ENCODE measurements around the gene SH3BP1. TPM values are rescaled to one million over a fixed set of nuclear protein-coding genes. Genes with fewer than 3 reads are reported as not detected.
A peak's percentile ranks its signal among the peaks of the same experiment; 100 is the strongest.

The SH3BP1 gene
- total and polyA plus RNA-seq, 9 of the 15 experiments (the other 6 are each of a cell fraction or from before 2014, with no cell fraction given): 0.10 to 36.2 (median 10.4) TPM

DNA sequence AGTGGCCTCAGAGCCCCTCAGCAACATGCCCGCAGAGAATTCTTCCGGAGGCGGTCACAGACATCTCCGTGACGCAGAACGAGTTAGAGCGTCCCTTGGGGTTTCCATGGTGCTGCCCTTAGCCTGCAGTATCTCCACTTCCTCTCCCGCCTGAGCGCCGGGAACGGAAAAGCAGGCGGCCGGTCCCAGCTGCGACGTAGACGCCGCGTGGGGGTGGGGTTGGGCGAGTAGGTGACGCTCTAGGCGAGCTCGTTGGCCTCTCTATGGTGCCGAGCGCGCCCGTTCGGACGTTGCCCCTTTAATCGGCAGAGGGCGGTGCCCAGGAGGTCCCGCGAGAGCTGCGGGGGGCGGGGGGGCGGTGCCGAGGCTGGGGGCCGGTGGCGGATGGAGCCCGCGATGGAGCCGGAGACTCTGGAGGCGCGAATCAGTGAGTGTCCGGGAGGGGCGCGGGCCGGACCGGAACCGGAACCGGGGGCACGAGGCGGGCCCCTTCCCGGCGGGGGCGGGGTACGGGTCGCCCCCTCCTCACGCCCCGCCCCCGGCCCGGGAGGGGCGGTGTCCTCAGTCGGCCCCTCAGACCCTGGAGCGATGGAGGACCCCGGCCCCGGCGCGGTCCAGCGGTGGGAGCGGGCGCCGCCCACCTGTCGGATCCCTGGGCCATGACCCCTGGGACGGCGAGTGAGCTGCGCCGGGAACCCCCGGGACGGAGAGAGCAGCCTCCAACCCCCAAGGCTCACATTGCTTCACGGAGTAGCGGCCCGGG lies 30.8 kb upstream of the SH3BP1 start, which contains the start of gene GGA1 (continued):
- no peak for TF ChIP-seq NFIX (CRISPR knock-in tag; IDR thresholded peaks at IDR 0.05; ENCODE audit: low read depth)
- TF ChIP-seq ZNF134 (CRISPR knock-in tag; conservative IDR thresholded peaks at IDR 0.05): no peak
- no peak for TF ChIP-seq ARHGAP35 (IDR thresholded peaks at IDR 0.05; ENCODE audit: partially characterized antibody)
- TF ChIP-seq, protein P1, sequence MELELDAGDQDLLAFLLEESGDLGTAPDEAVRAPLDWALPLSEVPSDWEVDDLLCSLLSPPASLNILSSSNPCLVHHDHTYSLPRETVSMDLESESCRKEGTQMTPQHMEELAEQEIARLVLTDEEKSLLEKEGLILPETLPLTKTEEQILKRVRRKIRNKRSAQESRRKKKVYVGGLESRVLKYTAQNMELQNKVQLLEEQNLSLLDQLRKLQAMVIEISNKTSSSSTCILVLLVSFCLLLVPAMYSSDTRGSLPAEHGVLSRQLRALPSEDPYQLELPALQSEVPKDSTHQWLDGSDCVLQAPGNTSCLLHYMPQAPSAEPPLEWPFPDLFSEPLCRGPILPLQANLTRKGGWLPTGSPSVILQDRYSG (tag; conservative IDR thresholded peaks at IDR 0.05; ENCODE audit: low read depth): no peak
- TF ChIP-seq, protein P2, sequence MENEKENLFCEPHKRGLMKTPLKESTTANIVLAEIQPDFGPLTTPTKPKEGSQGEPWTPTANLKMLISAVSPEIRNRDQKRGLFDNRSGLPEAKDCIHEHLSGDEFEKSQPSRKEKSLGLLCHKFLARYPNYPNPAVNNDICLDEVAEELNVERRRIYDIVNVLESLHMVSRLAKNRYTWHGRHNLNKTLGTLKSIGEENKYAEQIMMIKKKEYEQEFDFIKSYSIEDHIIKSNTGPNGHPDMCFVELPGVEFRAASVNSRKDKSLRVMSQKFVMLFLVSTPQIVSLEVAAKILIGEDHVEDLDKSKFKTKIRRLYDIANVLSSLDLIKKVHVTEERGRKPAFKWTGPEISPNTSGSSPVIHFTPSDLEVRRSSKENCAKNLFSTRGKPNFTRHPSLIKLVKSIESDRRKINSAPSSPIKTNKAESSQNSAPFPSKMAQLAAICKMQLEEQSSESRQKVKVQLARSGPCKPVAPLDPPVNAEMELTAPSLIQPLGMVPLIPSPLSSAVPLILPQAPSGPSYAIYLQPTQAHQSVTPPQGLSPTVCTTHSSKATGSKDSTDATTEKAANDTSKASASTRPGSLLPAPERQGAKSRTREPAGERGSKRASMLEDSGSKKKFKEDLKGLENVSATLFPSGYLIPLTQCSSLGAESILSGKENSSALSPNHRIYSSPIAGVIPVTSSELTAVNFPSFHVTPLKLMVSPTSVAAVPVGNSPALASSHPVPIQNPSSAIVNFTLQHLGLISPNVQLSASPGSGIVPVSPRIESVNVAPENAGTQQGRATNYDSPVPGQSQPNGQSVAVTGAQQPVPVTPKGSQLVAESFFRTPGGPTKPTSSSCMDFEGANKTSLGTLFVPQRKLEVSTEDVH (IDR thresholded peaks at IDR 0.05; ENCODE audit: low read depth, partially characterized antibody): peak; percentile 90
- TF ChIP-seq POLR2A (conservative IDR thresholded peaks at IDR 0.05): peak; percentile 65
- TF ChIP-seq TAL1 (IDR thresholded peaks at IDR 0.05): no peak
- peak; percentile 62 to 70; a peak in 2 of 4 replicates for TF ChIP-seq SIN3A (IDR thresholded peaks at IDR 0.05; ENCODE audit: borderline replicate concordance in 2 of 2, control insufficient read depth in 1 of 2, low read depth in 2 of 2, low read length in 2 of 2)
- TF ChIP-seq JUNB (CRISPR knock-in tag; conservative IDR thresholded peaks at IDR 0.05): no peak
- peak; percentile 85 for TF ChIP-seq SP1 (CRISPR knock-in tag; IDR thresholded peaks at IDR 0.05)
- TF ChIP-seq, protein P3, sequence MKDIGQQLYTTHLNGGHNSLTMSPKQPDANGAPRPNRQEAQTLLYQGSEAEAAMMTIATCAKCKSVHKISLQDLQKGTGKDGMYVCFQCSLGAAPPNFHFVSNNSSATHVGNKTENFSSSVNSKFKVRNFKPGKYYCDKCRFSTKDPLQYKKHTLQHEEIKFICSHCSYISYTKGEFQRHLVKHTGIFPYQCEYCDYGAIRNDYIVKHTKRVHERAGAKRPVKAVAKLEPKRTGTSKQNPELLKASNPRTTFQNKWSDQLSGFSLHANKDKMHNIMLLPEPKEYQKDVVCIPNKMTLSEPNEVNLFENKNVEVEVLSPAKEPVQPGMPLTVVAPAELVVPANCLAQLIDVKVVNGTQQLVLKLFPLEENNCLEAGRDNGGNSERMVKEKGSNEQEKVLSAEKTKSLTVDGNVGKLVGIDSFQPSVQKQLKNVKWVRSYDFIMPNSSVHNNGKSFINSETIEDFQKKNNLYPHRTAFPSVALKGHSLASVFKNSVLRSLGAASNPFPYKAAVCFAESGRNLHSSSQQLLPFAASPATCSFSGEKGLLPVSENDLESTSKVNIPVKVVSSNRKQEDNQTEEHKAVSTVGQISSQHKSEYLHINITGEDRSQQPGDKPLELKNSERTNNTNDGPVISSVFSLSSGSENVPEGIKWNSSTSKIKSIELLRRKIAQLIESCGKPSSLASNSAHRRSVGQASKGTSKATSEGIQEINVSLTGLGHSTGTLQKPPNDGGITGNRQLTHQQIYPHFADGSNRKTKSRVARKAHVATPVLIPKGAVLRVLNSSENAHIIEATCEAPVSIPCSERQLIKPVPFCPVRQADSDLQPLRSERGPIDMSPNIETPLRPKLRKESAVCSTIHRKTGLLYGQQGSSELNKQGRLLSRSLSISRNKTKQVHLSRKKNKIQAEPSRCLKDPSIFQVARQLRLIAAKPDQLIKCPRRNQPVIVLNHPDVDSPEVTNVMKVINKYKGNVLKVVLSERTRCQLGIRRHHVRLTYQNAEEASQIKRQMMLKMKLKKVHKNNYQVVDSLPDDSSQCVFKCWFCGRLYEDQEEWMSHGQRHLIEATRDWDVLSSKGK (CRISPR knock-in tag; IDR thresholded peaks at IDR 0.05): no peak
- peak; percentile 45; the same call in 1 of the 2 replicates for TF ChIP-seq KAT7 (CRISPR knock-in tag; IDR thresholded peaks at IDR 0.05; ENCODE audit: borderline replicate concordance)
- no peak for TF ChIP-seq HNRNPUL1 (IDR thresholded peaks at IDR 0.05; ENCODE audit: low read length)
- no peak for TF ChIP-seq KHSRP (IDR thresholded peaks at IDR 0.05)
- TF ChIP-seq TEAD2 (tag; IDR thresholded peaks at IDR 0.05): no peak
- peak; percentile 74 for TF ChIP-seq MYC (IDR thresholded peaks at IDR 0.05; ENCODE audit: low read depth, low read length)
- TF ChIP-seq MYC (CRISPR knock-in tag; IDR thresholded peaks at IDR 0.05; ENCODE audit: borderline replicate concordance, low read depth): no peak
- TF ChIP-seq, protein P4, sequence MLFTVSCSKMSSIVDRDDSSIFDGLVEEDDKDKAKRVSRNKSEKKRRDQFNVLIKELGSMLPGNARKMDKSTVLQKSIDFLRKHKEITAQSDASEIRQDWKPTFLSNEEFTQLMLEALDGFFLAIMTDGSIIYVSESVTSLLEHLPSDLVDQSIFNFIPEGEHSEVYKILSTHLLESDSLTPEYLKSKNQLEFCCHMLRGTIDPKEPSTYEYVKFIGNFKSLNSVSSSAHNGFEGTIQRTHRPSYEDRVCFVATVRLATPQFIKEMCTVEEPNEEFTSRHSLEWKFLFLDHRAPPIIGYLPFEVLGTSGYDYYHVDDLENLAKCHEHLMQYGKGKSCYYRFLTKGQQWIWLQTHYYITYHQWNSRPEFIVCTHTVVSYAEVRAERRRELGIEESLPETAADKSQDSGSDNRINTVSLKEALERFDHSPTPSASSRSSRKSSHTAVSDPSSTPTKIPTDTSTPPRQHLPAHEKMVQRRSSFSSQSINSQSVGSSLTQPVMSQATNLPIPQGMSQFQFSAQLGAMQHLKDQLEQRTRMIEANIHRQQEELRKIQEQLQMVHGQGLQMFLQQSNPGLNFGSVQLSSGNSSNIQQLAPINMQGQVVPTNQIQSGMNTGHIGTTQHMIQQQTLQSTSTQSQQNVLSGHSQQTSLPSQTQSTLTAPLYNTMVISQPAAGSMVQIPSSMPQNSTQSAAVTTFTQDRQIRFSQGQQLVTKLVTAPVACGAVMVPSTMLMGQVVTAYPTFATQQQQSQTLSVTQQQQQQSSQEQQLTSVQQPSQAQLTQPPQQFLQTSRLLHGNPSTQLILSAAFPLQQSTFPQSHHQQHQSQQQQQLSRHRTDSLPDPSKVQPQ (CRISPR knock-in tag; IDR thresholded peaks at IDR 0.05; ENCODE audit: borderline replicate concordance): no peak
- TF ChIP-seq ARID1B (IDR thresholded peaks at IDR 0.05): peak; percentile 38; the same call in 1 of the 2 replicates
